ENCODE results near the gene PHC3.
"Not testable (repeated sequence)": the region's sequence is repeated elsewhere in the genome, so short reads cannot be mapped to it uniquely, and the experiment has no call there.

GRCh38 chr3:170195759-170196158, 14.2 kb upstream of the PHC3 start:
- not testable (repeated sequence) for TF ChIP-seq EZH2 (IDR thresholded peaks at IDR 0.05; ENCODE audit: borderline replicate concordance); EZH2phosphoT487 (IDR thresholded peaks at IDR 0.05; ENCODE audit: low read depth, severe bottlenecking, unreplicated experiment)
- TF ChIP-seq, protein P1, sequence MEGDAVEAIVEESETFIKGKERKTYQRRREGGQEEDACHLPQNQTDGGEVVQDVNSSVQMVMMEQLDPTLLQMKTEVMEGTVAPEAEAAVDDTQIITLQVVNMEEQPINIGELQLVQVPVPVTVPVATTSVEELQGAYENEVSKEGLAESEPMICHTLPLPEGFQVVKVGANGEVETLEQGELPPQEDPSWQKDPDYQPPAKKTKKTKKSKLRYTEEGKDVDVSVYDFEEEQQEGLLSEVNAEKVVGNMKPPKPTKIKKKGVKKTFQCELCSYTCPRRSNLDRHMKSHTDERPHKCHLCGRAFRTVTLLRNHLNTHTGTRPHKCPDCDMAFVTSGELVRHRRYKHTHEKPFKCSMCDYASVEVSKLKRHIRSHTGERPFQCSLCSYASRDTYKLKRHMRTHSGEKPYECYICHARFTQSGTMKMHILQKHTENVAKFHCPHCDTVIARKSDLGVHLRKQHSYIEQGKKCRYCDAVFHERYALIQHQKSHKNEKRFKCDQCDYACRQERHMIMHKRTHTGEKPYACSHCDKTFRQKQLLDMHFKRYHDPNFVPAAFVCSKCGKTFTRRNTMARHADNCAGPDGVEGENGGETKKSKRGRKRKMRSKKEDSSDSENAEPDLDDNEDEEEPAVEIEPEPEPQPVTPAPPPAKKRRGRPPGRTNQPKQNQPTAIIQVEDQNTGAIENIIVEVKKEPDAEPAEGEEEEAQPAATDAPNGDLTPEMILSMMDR (IDR thresholded peaks at IDR 0.05; ENCODE audit: poor library complexity) = not testable (repeated sequence)

Data from hepatocyte (in vitro differentiated cells).